Astrocyte (in vitro differentiated cells and primary cell): ENCODE data around the gene OTUB2.

Experiments
- CTCF ChIP-seq: IDR thresholded peaks from 2 replicates; pipeline ENCODE4 v1.5.1; 2011; ENCODE audit warnings: low read depth, mild to moderate bottlenecking, inconsistent platforms, low read length, moderate library complexity; ENCODE audit not compliant: insufficient read depth
- EZH2 ChIP-seq: IDR thresholded peaks from 2 replicates; pipeline ENCODE4 v1.6.1; 2012; ENCODE audit warnings: mild to moderate bottlenecking, low read length, inconsistent platforms; ENCODE audit not compliant: insufficient read depth

GRCh38 chr14:94040796-94041195 is 14.7 kb downstream of the OTUB2 start:
- TF ChIP-seq CTCF (no peak), EZH2 (no peak)
